ENCODE results near the gene OTOP2. TPM values are rescaled to one million over a fixed set of nuclear protein-coding genes. Genes with fewer than 3 reads are reported as not detected.

The OTOP2 gene
- total RNA-seq (2014; rRNA removed; shearing (Covaris generic)), result not detected in 2 replicates

GRCh38 chr17:74924250-74924948 is at the start of gene OTOP2:
Gene OTOP2, plus strand, starts transcription at chr17:74924273. Its CDS starts 360 bp downstream, at chr17:74924633.
- DNase-seq (ENCODE audit: low spot score), result no peak

GRCh38 chr17:74874615-74875037 is 49.4 kb upstream of the OTOP2 start:
- no peak for DNase-seq (ENCODE audit: low spot score)

GRCh38 chr17:74875155-74875976 is 48.7 kb upstream of the OTOP2 start:
- no peak for DNase-seq (ENCODE audit: low spot score)

- no peak for DNase-seq (ENCODE audit: low spot score)
Measured at GRCh38 chr17:74875977-74876593, 48.0 kb upstream of the OTOP2 start.

- peak; percentile 84 for DNase-seq (ENCODE audit: low spot score)
Measured at GRCh38 chr17:74877592-74878548, 46.2 kb upstream of the OTOP2 start.

GRCh38 chr17:74878658-74879057 is 45.4 kb upstream of the OTOP2 start:
- no peak for DNase-seq (ENCODE audit: low spot score)

GRCh38 chr17:74879308-74879707 is 44.8 kb upstream of the OTOP2 start:
- no peak for DNase-seq (ENCODE audit: low spot score)

GRCh38 chr17:74881073-74881472 is 43.0 kb upstream of the OTOP2 start:
- no peak for DNase-seq (ENCODE audit: low spot score)

- no peak for DNase-seq (ENCODE audit: low spot score)
Measured at GRCh38 chr17:74882517-74883240, 41.4 kb upstream of the OTOP2 start.

GRCh38 chr17:74883241-74883745 is 40.8 kb upstream of the OTOP2 start:
- DNase-seq (ENCODE audit: low spot score), result no peak

GRCh38 chr17:74888469-74888868 is 35.6 kb upstream of the OTOP2 start:
- no peak for DNase-seq (ENCODE audit: low spot score)

- DNase-seq (ENCODE audit: low spot score), result no peak
Measured at GRCh38 chr17:74890554-74890953, 33.5 kb upstream of the OTOP2 start.

- no peak for DNase-seq (ENCODE audit: low spot score)
Measured at GRCh38 chr17:74892013-74892841, 31.8 kb upstream of the OTOP2 start.

- DNase-seq (ENCODE audit: low spot score), result no peak
Measured at GRCh38 chr17:74892974-74893911, 30.8 kb upstream of the OTOP2 start, which contains the start of gene FADS6. Gene FADS6, minus strand, starts transcription at chr17:74893633. Its CDS starts 38 bp downstream, at chr17:74893595.

- no peak for DNase-seq (ENCODE audit: low spot score)
Measured at GRCh38 chr17:74893936-74894671, 30.0 kb upstream of the OTOP2 start.

- no peak for DNase-seq (ENCODE audit: low spot score)
Measured at GRCh38 chr17:74898376-74898946, 25.6 kb upstream of the OTOP2 start.

GRCh38 chr17:74900208-74900607 is 23.9 kb upstream of the OTOP2 start:
- no peak for DNase-seq (ENCODE audit: low spot score)

Data from HT-29 (cell line).